Mucosa of stomach (tissue), 1 donor: Measurements from ENCODE around the gene SOX18.
"Not testable (repeated sequence)": the region's sequence is repeated elsewhere in the genome, so short reads cannot be mapped to it uniquely, and the experiment has no call there.

Source experiments
- H3K27me3 ChIP-seq: one replicate; pipeline ENCODE4 v1.7.0; 2013; ENCODE audit warnings: mild to moderate bottlenecking, low read length; ENCODE audit not compliant: control insufficient read depth, insufficient read depth
- H3K36me3 ChIP-seq: one replicate; pipeline ENCODE4 v1.7.0; 2013; ENCODE audit warnings: low read length; ENCODE audit not compliant: control insufficient read depth, insufficient read depth
- H3K4me1 ChIP-seq: one replicate; pipeline ENCODE4 v1.7.0; 2013; ENCODE audit warnings: mild to moderate bottlenecking, low read length; ENCODE audit not compliant: control insufficient read depth, insufficient read depth
- H3K4me3 ChIP-seq: one replicate; pipeline ENCODE4 v1.7.0; 2013; ENCODE audit warnings: low read length
- H3K9ac ChIP-seq: one replicate; pipeline ENCODE4 v1.7.0; 2013; ENCODE audit warnings: mild to moderate bottlenecking, low read length, moderate library complexity
- H3K9me3 ChIP-seq: one replicate; pipeline ENCODE4 v1.7.0; 2013; ENCODE audit warnings: mild to moderate bottlenecking, low read length, moderate library complexity; ENCODE audit not compliant: control insufficient read depth
- donor health status: Pancreatic carcinoma.

Gene SOX18

DNA sequence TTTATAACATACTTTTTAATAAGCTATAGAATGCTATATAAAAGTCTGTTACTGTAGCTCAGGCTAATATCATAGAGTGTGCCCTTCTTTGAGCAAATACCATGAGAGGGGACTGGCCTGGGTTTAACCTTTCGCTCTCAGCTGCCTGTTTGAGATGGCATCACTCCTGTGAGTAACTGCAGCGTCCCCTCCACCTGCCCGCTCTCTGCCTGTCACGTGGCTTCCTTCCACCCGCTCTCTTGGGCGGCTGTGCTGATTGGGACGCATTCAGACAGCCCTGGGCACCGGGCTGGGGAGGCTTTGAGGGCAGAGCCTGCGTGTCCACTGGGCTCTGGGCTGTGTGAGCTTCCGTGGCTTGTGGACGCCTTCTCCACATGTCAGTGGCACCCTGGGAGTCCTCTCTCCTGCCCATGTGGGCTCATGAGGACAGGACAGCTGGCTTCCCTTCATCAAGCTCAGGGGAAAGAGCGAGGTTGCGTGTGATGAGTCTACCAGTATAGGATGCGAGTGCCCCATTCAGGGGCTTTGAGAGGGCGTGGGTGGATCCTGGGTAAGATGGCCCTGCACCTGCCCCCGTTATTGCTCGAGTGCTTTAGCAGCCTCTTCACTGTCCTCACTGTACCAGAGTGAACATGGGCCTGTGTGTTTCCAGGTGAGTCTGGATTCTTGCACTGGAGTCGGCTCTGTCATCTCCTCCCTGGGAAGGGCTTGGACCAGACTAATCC is 24.2 kb downstream of the SOX18 start:
- peaks cover 3% of the 10 kb centered on the region for H3K4me1 ChIP-seq
- H3K9me3 ChIP-seq: no peaks in the 10 kb centered on the region
- peaks cover 27% of the 10 kb centered on the region for H3K36me3 ChIP-seq
- no peak overlapping the region for H3K9ac ChIP-seq
- no peak overlapping the region for H3K4me3 ChIP-seq
- H3K27me3 ChIP-seq: no peaks in the 10 kb centered on the region

DNA sequence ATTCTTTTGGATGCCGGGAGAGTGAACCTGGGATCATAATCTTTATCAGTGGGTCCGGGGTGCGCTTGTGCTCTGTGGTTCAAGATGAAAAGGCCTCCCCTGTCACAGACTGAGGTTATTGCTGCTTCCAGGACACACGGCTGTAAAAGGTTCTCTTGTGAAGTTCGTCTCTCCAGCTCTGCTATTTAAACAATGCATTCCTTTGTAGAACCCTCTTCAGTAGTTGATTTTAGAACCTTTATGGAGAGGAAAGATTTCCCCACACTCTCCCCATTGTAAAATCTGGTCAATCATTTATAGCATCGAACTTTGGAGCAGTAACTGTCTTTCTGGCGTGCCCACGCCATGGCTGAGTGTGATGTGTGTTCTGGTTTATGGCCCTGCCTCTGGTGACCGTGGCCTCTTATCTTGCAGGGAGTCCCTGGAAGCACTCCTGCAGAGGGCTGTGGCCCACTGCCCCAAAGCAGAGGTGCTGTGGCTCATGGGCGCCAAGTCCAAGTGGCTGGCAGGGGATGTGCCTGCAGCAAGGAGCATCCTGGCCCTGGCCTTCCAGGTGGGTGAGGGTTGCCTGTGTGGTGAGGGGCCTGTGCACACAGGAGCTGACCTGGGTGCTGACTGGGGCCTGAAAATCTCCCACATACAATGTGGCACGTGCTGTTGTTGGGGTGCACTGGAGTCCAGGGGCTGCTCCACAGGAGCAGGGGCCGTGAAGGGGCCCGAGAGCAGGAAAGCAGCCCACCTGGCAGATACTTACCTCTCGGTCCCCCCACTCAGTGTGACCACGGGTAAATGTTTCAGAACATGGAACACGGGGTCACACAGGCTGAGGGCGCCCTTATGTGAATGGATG is 25.1 kb downstream of the SOX18 start:
- Histone ChIP-seq H3K27me3 (no peaks in the 10 kb centered on the region), H3K4me3 (no peak overlapping the region), H3K36me3 (peaks cover 28% of the 10 kb centered on the region), H3K9me3 (no peaks in the 10 kb centered on the region), H3K4me1 (no peaks in the 10 kb centered on the region), H3K9ac (no peak overlapping the region)

DNA sequence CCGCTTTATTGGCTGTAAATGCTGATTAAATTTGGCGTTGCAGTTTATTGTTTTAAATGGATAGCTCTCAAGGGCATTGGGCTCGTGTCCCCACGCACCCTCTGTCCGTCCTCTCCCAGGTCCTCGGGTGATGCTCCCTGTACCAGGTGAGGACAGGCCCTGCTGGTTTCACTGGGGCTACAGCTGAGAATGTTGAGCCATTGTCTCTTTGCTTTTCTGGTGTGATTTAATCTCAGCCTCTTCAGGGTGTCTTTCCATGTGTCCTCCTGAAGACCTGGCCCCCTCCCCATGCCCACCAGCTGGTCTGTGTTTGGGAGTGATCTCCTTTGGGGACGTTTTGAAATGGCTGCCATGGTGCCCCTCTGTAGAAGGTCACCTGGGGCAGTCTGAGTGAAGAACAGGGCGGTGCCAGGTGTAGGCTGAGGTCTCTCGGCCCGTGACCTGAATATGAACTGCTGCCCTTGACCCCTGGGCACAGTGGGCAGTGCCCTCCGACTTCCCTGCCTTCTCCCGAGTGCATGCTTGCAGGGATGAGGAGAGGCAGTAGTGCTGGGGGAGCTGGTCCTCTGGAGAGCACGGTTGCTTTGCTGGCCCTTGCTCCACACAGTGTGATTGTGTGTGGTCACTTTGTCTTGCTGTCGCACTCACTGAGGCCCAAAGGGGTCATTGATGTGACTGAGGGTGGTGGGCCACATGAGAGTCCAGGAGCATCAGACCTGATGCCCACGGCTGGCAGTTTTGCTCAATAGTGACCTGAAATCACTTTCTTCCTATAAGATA is 25.9 kb downstream of the SOX18 start:
- H3K27me3 ChIP-seq: no peaks in the 10 kb centered on the region
- no peaks in the 10 kb centered on the region for H3K9me3 ChIP-seq
- H3K4me1 ChIP-seq: no peaks in the 10 kb centered on the region
- no peak overlapping the region for H3K4me3 ChIP-seq
- H3K36me3 ChIP-seq: peaks cover 22% of the 10 kb centered on the region
- H3K9ac ChIP-seq: no peak overlapping the region

DNA sequence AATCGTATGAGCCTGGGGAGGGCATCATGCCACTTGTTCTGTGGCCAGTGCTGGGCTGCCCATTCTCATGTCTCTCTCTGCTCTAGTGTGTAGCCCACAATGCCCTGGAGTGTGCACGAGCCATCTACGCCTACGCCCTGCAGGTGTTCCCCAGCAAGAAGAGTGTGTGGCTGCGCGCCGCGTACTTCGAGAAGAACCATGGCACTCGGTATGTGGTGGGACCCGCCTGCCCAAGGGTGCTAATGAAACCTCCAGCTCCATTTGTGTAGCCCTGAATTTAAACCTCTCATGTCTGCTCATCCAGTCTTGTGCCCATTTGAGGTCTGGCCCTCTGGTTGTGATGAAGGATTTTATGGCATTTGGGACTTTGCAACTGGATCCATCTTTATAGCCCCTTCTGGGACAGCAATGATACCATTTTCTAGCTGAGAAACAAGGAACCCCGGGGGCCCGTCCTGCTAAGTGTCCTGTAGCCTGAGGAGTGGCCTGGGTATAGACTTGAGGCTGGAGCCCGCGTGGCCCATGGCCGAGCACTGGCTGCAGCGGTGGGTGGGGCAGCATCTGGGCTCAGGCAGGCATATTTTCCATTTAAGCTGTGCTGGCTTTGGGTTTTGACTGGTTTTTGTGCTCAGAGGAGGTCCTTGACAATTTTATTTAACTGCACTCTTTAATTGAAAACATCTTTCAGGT is 26.6 kb downstream of the SOX18 start:
- no peak overlapping the region for H3K4me3 ChIP-seq
- H3K27me3 ChIP-seq: no peaks in the 10 kb centered on the region
- peaks cover 22% of the 10 kb centered on the region for H3K36me3 ChIP-seq
- H3K9ac ChIP-seq: no peak overlapping the region
- H3K4me1 ChIP-seq: no peaks in the 10 kb centered on the region
- H3K9me3 ChIP-seq: no peaks in the 10 kb centered on the region

DNA sequence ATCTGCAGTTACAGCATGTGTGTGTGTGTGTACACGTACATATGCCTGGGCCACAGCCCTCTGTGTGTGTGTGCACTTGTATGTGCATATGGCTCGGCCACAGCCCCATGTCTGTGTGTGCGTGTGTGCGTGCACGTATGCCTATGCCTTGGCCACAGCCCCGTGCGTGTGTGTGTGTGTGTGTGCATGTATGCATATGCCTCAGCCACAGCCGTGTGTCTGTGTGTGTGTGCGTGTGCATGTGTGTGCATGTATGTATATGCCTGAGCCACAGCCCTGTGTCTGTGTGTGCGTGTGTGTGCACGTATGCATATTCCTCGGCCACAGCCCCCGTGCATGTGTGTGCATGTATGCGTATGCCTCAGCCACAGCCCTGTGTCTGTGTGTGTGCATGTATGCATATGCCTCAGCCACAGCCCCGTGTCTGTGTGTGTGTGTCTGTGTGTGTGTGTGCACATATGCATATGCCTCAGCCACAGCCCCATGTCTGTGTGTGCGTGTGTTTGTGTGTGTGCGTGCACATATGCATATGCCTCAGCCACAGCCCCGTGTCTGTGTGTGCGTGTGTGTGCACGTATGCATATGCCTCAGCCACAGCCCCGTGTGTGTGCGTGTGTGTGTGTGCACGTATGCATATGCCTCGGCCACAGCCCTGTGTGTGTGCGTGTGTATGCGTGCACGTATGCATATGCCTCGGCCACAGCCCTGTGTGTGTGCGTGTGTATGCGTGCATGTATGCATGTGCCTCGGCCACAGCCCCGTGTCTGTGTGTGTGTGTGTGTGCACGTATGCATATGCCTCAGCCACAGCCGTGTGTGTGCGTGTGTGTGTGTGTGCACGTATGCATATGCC is 28.1 kb downstream of the SOX18 start:
- Histone ChIP-seq H3K9me3 (no peaks in the 10 kb centered on the region), H3K4me1 (no peaks in the 10 kb centered on the region), H3K36me3 (peaks cover 11% of the 10 kb centered on the region), H3K9ac (no peak overlapping the region), H3K4me3 (no peak overlapping the region), H3K27me3 (no peaks in the 10 kb centered on the region)

DNA sequence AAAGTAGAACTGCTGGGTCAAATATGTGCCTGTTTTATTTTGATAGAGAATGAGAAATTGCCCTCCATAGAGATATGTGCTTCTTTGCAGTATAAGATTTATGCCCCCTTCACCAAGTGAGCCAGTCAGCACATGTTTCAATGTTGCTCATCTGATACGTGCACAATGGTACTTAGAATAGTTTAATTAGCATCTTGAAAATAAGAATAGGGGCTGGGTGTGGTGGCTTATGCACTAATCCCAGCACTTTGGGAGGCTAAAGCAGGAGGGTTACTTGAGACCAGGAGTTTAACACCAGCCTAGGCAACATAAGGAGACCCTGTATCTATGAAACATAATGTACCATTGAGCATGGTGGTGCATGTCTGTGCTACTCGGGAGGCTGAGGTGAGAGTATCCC is 33.8 kb downstream of the SOX18 start:
- Histone ChIP-seq H3K4me1 (no peaks in the 10 kb centered on the region), H3K9ac (no peak overlapping the region), H3K36me3 (peaks cover 17% of the 10 kb centered on the region), H3K9me3 (no peaks in the 10 kb centered on the region), H3K4me3 (no peak overlapping the region), H3K27me3 (no peaks in the 10 kb centered on the region)

DNA sequence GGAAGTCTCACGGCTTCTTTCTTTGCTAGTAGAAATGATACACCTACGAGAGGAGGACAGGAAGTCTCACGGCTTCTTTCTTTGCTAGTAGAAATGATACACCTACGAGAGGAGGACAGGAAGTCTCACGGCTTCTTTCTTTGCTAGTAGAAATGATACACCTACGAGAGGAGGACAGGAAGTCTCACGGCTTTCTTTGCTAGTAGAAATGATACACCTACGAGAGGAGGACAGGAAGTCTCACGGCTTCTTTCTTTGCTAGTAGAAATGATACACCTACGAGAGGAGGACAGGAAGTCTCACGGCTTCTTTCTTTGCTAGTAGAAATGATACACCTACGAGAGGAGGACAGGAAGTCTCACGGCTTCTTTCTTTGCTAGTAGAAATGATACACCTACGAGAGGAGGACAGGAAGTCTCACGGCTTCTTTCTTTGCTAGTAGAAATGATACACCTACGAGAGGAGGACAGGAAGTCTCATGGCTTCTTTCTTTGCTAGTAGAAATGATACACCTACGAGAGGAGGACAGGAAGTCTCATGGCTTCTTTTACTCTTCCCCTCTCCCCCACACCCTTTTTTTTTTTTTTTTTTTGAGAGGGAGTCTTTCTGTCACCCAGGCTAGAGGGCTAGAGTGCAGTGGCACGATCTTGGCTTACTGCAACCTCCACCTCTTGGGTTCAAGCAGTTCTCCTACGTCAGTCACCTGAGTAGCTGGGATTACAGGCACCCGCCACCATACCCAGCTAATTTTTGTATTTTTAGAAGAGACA is 36.9 kb downstream of the SOX18 start:
- H3K9ac ChIP-seq, H3K9me3 ChIP-seq, H3K27me3 ChIP-seq, H3K4me3 ChIP-seq, H3K4me1 ChIP-seq: not testable (repeated sequence)
- H3K36me3 ChIP-seq: peaks cover 23% of the 10 kb centered on the region

DNA sequence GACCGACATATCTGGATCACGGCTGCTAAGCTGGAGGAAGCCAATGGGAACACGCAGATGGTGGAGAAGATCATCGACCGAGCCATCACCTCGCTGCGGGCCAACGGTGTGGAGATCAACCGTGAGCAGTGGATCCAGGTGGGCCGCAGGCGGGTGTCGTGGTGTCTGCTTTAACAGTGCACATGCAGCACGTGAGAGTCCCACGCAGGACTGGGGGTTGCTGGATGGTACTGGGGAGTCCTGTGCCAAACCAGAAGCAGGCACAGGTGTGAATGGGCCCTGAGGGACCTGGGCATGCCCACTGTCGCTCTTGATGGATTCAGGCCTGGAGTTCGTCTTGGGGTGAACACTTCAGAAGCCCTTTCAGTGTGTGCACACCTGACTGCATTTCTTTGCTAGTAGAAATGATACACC is 38.1 kb downstream of the SOX18 start:
- H3K27me3 ChIP-seq: no peaks in the 10 kb centered on the region
- H3K36me3 ChIP-seq: peaks cover 23% of the 10 kb centered on the region
- no peak overlapping the region for H3K9ac ChIP-seq
- H3K9me3 ChIP-seq: no peaks in the 10 kb centered on the region
- H3K4me3 ChIP-seq: no peak overlapping the region
- H3K4me1 ChIP-seq: no peaks in the 10 kb centered on the region

DNA sequence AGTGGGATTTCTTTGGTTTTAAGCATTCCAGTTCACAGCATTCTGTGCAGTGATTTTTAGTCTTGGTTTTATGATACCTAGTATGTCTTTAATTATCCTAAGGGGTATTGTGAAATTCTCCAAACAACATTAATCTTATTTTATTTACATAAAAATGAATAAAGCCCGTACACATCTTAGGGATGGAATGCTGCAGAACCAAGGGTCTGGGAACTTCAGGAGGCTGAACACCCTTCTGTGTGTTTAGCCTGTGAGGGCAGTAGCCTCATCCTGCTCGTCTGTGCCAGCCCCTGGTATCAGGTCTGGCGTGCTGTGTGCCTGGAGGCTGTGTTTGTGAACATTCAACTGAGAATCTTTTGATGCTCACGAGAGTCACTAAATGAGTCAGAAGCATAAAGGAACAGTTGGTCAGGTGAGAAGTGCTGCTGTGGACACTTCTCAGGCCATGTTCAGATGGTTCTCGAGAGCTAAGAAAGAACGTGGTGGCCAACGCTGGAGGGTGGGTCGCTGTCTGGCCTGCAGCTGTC is 38.7 kb downstream of the SOX18 start:
- Histone ChIP-seq H3K4me3 (no peak overlapping the region), H3K9ac (no peak overlapping the region), H3K36me3 (peaks cover 23% of the 10 kb centered on the region), H3K4me1 (no peaks in the 10 kb centered on the region), H3K27me3 (no peaks in the 10 kb centered on the region), H3K9me3 (no peaks in the 10 kb centered on the region)

DNA sequence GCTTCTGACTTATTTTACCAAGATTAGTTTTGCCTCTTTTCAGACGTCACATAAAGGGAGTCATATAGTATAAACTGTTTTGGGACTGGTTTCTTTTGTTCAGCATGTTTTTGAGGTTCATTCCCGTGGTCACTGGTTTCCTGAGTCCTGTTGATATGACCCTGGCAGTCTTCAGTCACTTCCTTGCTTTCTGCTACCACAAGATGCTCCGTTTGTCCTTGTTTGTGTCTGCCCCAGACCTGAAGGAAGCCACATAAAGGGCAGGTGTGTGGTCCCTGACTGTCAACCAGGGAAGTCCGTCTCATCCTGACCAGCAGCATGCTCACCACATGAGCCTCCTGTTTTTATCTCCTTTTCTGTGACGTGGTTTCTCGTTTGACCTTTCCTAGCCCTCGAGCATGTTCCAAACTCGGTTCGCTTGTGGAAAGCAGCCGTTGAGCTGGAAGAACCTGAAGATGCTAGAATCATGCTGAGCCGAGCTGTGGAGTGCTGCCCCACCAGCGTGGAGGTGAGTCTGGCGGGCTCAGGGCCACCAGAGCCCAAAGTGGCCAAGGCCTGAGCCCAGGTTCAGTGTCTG is 39.5 kb downstream of the SOX18 start:
- Histone ChIP-seq H3K9me3 (no peaks in the 10 kb centered on the region), H3K27me3 (no peaks in the 10 kb centered on the region), H3K4me3 (no peak overlapping the region), H3K9ac (no peak overlapping the region), H3K4me1 (no peaks in the 10 kb centered on the region), H3K36me3 (peaks cover 15% of the 10 kb centered on the region)
